ENCODE measurements around the gene CAPZA1. TPM values are rescaled to one million over a fixed set of nuclear protein-coding genes. Genes with fewer than 3 reads are reported as not detected.

The CAPZA1 gene
- total and polyA plus RNA-seq, 2 of the 8 experiments (the other 6 are each of a cell fraction or from before 2014, with no cell fraction given) = 48.9 to 107 TPM

GRCh38 chr1:112637254-112638109 lies 17.9 kb downstream of the CAPZA1 start (continued):
- TF ChIP-seq, protein P1, sequence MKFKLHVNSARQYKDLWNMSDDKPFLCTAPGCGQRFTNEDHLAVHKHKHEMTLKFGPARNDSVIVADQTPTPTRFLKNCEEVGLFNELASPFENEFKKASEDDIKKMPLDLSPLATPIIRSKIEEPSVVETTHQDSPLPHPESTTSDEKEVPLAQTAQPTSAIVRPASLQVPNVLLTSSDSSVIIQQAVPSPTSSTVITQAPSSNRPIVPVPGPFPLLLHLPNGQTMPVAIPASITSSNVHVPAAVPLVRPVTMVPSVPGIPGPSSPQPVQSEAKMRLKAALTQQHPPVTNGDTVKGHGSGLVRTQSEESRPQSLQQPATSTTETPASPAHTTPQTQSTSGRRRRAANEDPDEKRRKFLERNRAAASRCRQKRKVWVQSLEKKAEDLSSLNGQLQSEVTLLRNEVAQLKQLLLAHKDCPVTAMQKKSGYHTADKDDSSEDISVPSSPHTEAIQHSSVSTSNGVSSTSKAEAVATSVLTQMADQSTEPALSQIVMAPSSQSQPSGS (IDR thresholded peaks at IDR 0.05; ENCODE audit: low read length) = no peak
- no peak for TF ChIP-seq SUZ12 (IDR thresholded peaks at IDR 0.05; ENCODE audit: low read length)
